Osteocyte (in vitro differentiated cells): ENCODE data around the gene UBE2D3. TPM values are rescaled to one million over a fixed set of nuclear protein-coding genes. Genes with fewer than 3 reads are reported as not detected.
"Not testable (repeated sequence)": the region's sequence is repeated elsewhere in the genome, so short reads cannot be mapped to it uniquely, and the experiment has no call there.

Experiments used
- DNase-seq: peaks from one replicate; pipeline ENCODE4 v3.0.0; 2021; ENCODE audit warnings: mixed read lengths; ENCODE audit not compliant: unreplicated experiment; ENCODE audit errors: extremely low spot score
- H3K27ac Mint-ChIP-seq: one replicate; pipeline ENCODE4 v1.8.0; 2021; ENCODE audit warnings: mild to moderate bottlenecking, mixed read lengths; ENCODE audit not compliant: unreplicated experiment
- H3K27me3 Mint-ChIP-seq: one replicate; pipeline ENCODE4 v1.8.0; 2021; ENCODE audit warnings: mixed read lengths; ENCODE audit not compliant: unreplicated experiment
- H3K36me3 Mint-ChIP-seq: one replicate; pipeline ENCODE4 v1.8.0; 2021; ENCODE audit warnings: mixed read lengths; ENCODE audit not compliant: unreplicated experiment
- H3K4me1 Mint-ChIP-seq: one replicate; pipeline ENCODE4 v1.8.0; 2021; ENCODE audit warnings: mixed read lengths; ENCODE audit not compliant: unreplicated experiment
- H3K4me3 Mint-ChIP-seq: one replicate; pipeline ENCODE4 v1.8.0; 2021; ENCODE audit warnings: mild to moderate bottlenecking, moderate library complexity, mixed read lengths; ENCODE audit not compliant: unreplicated experiment
- H3K9me3 Mint-ChIP-seq: one replicate; pipeline ENCODE4 v1.8.0; 2021; ENCODE audit warnings: mixed read lengths; ENCODE audit not compliant: unreplicated experiment
- total RNA-seq: library from RNA; stranded (reverse); gene quantifications from 2 replicates; pipeline ENCODE4 v1.2.1, GENCODE V29; 2021
- TF ChIP-seq, protein P1 (sequence below): fragments of 200-600 bp; sonication (generic); IDR thresholded peaks from 2 replicates; pipeline ENCODE4 v1.5.0; 2021; ENCODE audit warnings: antibody characterized with exemption, mild to moderate bottlenecking, moderate library complexity

The UBE2D3 gene
- total RNA-seq, 1 donor from 2014 or later, result 247 TPM

DNA sequence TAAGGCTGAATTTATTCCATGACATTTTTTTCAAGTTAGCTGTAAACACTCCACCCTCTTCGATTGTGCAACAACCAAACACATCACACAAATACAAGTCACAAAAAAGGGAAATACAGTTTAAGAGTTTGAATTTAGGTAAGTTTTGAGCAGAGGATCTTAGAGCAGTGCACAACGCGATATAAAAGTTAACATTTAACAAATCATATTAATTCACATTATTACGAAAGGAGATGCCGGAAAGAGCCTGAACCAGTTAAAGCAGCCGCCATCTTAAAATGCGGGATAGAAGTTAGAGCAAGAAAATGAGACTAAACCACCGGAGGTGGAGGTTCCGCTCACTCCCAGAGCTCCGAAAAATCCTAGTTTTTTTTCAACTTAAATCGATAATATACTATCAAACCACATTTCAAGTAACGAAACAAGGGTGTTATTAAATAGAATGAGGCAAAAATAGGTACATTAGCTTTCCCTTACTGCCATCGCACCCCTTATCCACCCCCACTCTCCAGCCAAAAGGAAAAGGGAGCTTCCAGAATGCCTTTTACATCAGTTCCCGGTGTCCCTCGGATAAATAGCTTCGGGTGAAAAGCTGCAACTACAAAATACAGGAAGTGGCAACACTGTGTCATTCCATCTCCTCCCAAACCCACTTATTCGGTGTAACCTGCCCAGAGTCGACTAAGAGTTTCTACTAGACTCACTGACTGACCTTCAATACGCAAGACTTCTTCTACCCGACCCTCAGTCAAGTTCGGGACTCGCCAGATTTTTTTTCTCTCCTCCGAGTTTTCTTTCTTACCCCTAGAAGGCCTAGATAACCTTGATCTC, 1.9 kb downstream of the UBE2D3 start:
- H3K27me3 Mint-ChIP-seq, result no peaks in the 10 kb centered on the region
- no peaks in the 10 kb centered on the region for H3K9me3 Mint-ChIP-seq
- no peak overlapping the region for H3K4me3 Mint-ChIP-seq
- TF ChIP-seq, protein P1, sequence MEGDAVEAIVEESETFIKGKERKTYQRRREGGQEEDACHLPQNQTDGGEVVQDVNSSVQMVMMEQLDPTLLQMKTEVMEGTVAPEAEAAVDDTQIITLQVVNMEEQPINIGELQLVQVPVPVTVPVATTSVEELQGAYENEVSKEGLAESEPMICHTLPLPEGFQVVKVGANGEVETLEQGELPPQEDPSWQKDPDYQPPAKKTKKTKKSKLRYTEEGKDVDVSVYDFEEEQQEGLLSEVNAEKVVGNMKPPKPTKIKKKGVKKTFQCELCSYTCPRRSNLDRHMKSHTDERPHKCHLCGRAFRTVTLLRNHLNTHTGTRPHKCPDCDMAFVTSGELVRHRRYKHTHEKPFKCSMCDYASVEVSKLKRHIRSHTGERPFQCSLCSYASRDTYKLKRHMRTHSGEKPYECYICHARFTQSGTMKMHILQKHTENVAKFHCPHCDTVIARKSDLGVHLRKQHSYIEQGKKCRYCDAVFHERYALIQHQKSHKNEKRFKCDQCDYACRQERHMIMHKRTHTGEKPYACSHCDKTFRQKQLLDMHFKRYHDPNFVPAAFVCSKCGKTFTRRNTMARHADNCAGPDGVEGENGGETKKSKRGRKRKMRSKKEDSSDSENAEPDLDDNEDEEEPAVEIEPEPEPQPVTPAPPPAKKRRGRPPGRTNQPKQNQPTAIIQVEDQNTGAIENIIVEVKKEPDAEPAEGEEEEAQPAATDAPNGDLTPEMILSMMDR, result no peak
- H3K27ac Mint-ChIP-seq, result no peak overlapping the region
- DNase-seq, result no peak
- H3K4me1 Mint-ChIP-seq, result peaks cover 50% of the 10 kb centered on the region
- peaks cover 4% of the 10 kb centered on the region for H3K36me3 Mint-ChIP-seq

DNA sequence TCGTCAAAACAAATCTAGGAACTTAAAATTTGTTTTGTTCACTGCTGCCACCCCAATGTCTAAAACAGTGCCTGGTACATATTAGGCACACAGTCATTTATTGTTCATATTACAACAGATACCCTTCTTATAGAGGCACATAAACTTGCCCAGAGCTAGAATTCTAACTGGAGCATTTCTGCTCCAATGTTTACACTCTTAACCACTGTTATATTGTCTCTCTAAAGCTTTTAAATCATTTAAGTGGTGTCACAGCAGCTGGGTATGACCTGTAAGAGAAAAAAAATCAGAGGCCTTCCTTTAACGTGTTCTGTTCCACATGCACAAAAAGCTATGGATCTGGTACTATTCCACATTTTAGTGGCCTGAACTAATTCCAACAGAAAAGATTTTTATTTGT, 3.0 kb downstream of the UBE2D3 start:
- H3K27me3 Mint-ChIP-seq, result no peaks in the 10 kb centered on the region
- peaks cover 60% of the 10 kb centered on the region for H3K4me1 Mint-ChIP-seq
- no peak overlapping the region for H3K27ac Mint-ChIP-seq
- TF ChIP-seq, protein P1, result no peak
- H3K4me3 Mint-ChIP-seq, result no peak overlapping the region
- peaks cover 11% of the 10 kb centered on the region for H3K36me3 Mint-ChIP-seq
- DNase-seq, result no peak
- no peaks in the 10 kb centered on the region for H3K9me3 Mint-ChIP-seq

DNA sequence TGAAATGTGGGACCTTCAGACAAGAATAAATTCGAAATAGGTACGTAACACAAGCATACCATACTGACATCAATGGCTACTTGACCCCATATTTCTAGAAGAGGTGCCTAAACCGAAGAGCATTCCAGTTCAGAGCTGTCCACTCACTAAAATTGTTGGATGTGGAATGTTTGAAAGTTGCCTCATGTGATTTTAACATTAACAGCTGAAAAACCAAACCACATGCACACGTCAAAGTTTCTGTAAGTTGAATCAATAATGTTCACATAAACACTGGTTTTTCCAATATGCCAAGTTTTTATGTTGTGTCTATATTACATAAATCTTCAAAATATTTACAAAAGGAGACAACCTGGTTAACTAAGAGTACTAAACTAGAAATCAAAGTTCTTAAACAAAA, 3.5 kb downstream of the UBE2D3 start:
- Mint-ChIP-seq H3K4me1 (peaks cover 57% of the 10 kb centered on the region), H3K4me3 (no peak overlapping the region), H3K36me3 (peaks cover 11% of the 10 kb centered on the region), H3K27me3 (no peaks in the 10 kb centered on the region), H3K9me3 (no peaks in the 10 kb centered on the region), H3K27ac (no peak overlapping the region)
- TF ChIP-seq, protein P1, result no peak
- DNase-seq, result no peak

DNA sequence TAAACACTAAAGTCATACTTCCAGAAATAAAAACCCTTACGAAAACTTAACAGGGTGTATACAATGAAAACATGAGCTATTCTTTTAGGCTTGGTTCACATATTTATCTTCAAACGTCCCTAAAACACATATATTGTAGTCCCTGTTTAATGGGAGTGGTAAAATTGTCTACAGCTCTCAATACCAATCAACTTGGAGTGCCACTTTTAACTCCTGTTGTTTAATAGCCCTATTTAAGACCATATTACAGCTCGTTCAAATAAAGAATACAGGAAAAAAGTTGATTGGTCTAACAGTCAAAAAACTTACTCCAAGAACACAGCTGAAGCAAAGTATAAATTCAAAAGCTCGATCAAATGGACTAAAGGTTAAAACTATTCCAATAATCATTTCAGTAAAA, 3.9 kb downstream of the UBE2D3 start:
- no peak overlapping the region for H3K27ac Mint-ChIP-seq
- H3K4me1 Mint-ChIP-seq, result peaks cover 58% of the 10 kb centered on the region
- H3K27me3 Mint-ChIP-seq, result no peaks in the 10 kb centered on the region
- H3K36me3 Mint-ChIP-seq, result peaks cover 13% of the 10 kb centered on the region
- H3K4me3 Mint-ChIP-seq, result no peak overlapping the region
- no peaks in the 10 kb centered on the region for H3K9me3 Mint-ChIP-seq
- TF ChIP-seq, protein P1, result no peak
- no peak for DNase-seq

DNA sequence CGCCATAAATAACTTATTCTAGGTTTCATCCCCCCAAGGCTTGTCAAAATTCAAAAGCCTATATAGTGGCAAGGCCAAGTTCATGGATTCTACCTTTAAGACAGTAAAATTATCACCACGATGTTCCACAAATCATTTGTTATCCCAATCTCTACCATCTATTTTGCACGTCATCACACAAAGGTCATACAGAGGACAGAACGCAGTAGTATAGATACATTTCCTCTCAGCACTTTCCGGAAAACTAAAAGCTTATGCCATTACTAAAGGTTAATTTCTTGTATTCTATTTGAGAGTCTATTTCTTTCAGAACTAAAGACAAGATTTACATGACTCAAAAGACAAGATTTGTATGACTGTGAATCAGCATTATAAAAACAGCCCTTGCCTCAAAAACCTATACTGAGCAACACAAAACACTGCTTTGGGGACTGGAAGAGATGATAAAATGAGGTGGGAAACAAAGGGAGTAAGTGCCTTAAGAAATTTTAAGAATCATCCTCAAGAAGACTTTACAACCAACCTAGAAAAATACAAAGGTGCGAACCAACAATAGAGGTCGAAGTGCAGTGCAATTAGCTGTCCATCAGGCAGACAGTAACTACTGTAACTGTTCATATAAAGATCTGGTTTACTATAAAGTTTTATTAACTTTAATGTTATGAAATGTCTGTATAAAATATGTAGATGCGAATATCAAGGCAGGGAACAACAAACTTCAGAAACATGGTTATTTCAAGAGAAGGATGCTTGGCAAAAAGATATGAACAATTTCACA, 7.6 kb downstream of the UBE2D3 start:
- H3K4me1 Mint-ChIP-seq, result peaks cover 87% of the 10 kb centered on the region
- TF ChIP-seq, protein P1, result no peak
- H3K27me3 Mint-ChIP-seq, result no peaks in the 10 kb centered on the region
- DNase-seq, result no peak
- no peak overlapping the region for H3K4me3 Mint-ChIP-seq
- peaks cover 19% of the 10 kb centered on the region for H3K36me3 Mint-ChIP-seq
- H3K27ac Mint-ChIP-seq, result no peak overlapping the region
- H3K9me3 Mint-ChIP-seq, result no peaks in the 10 kb centered on the region

DNA sequence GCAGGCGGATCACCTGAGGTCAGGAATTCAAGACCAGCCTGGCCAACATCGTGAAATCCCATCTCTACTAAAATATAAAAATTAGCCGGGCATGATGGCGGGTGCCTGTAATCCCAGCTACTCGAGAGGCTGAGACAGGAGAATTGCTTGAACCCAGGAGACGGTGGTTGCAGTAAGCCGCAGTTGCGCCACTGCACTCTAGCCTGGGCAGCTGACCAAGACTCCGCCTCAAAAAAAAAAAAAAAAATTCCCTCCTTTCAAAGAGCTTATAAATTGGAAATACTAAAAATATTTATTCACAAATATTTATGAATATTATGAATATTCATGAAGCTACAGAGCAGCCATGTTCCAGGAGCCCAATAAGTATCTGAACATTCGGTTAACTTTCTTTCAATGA, 8.3 kb downstream of the UBE2D3 start:
- not testable (repeated sequence) for H3K4me3 Mint-ChIP-seq, DNase-seq, H3K27me3 Mint-ChIP-seq, H3K27ac Mint-ChIP-seq, H3K9me3 Mint-ChIP-seq
- H3K36me3 Mint-ChIP-seq, result peaks cover 19% of the 10 kb centered on the region
- peaks cover 85% of the 10 kb centered on the region for H3K4me1 Mint-ChIP-seq
